CD4-positive, alpha-beta T cell treated with Interleukin-15 for 4 hours (primary cell): ENCODE results near the gene PCBD2.
"Not testable (repeated sequence)": the region's sequence is repeated elsewhere in the genome, so short reads cannot be mapped to it uniquely, and the experiment has no call there.

Experiments used
- DNase-seq: peaks from one replicate; pipeline ENCODE4 v3.0.0-alpha.2; 2020; ENCODE audit warnings: low spot score

Gene PCBD2

GRCh38 chr5:134906811-134907210, 1.9 kb downstream of the PCBD2 start:
- no peak for DNase-seq

- DNase-seq: not testable (repeated sequence)
These were observed 5.8 kb downstream of the PCBD2 start for GRCh38 chr5:134910752-134911151.

GRCh38 chr5:134911285-134912206, 6.6 kb downstream of the PCBD2 start:
- DNase-seq: no peak

GRCh38 chr5:134913254-134913653, 8.3 kb downstream of the PCBD2 start:
- DNase-seq: no peak

- no peak for DNase-seq
These were observed 8.9 kb downstream of the PCBD2 start for GRCh38 chr5:134913795-134914194.

- no peak for DNase-seq
These were observed 12.3 kb downstream of the PCBD2 start for GRCh38 chr5:134917070-134917815.

GRCh38 chr5:134918861-134919260, 13.9 kb downstream of the PCBD2 start:
- no peak for DNase-seq

- no peak for DNase-seq
These were observed 16.1 kb downstream of the PCBD2 start for GRCh38 chr5:134920848-134921575.

GRCh38 chr5:134932508-134932907, 27.6 kb downstream of the PCBD2 start:
- DNase-seq: no peak

- DNase-seq: no peak
These were observed 29.3 kb downstream of the PCBD2 start for GRCh38 chr5:134934202-134934601.

- DNase-seq: no peak
These were observed 31.0 kb downstream of the PCBD2 start for GRCh38 chr5:134935711-134936602.

GRCh38 chr5:134937526-134937925, 32.6 kb downstream of the PCBD2 start:
- DNase-seq: no peak

GRCh38 chr5:134938030-134938429, 33.1 kb downstream of the PCBD2 start:
- DNase-seq: no peak

- DNase-seq: no peak
These were observed 34.6 kb downstream of the PCBD2 start for GRCh38 chr5:134939500-134939899.

- DNase-seq: no peak
These were observed 38.6 kb downstream of the PCBD2 start for GRCh38 chr5:134943547-134943946.

GRCh38 chr5:134944630-134945029, 39.7 kb downstream of the PCBD2 start:
- no peak for DNase-seq

- DNase-seq: no peak
These were observed 40.1 kb downstream of the PCBD2 start for GRCh38 chr5:134945041-134945440.

- no peak for DNase-seq
These were observed 44.0 kb downstream of the PCBD2 start for GRCh38 chr5:134948911-134949310.

GRCh38 chr5:134949316-134949715, 44.4 kb downstream of the PCBD2 start:
- no peak for DNase-seq

- no peak for DNase-seq
These were observed 53.1 kb downstream of the PCBD2 start for GRCh38 chr5:134957920-134958608.

- no peak for DNase-seq
These were observed 53.8 kb downstream of the PCBD2 start for GRCh38 chr5:134958755-134959154.
